B cell (primary cell): Measurements from ENCODE around the gene KRT37. TPM values are rescaled to one million over a fixed set of nuclear protein-coding genes. Genes with fewer than 3 reads are reported as not detected.

ENCODE experiments used
- ATAC-seq: fragments of 200-7000 bp; cut with Tn5 transposase; one replicate; pipeline ENCODE4 v1.10.0; 2021; ENCODE audit warnings: low read depth, mild to moderate bottlenecking, moderate number of reproducible peaks, moderate library complexity
- CTCF ChIA-PET: fragments of 350-600 bp; sonication (Branson Sonifier 250); formaldehyde crosslinking; loops from one replicate; lab custom pipeline; 2021; ENCODE audit warnings: antibody characterized with exemption, inconsistent platforms; lab: Charles Lee
- POLR2A ChIA-PET: fragments of 350-600 bp; sonication (Branson Sonifier 250); formaldehyde crosslinking; loops from one replicate; lab custom pipeline; 2021; ENCODE audit warnings: antibody characterized with exemption; lab: Charles Lee
- DNase-seq: peaks from one replicate; pipeline ENCODE4 v3.0.0; 2013
- H2AFZ ChIP-seq: 2 replicates; pipeline ENCODE4 v1.6.1; 2012; ENCODE audit warnings: mild to moderate bottlenecking, low read depth, low read length; ENCODE audit not compliant: insufficient read depth, poor library complexity, severe bottlenecking
- H3K27ac ChIP-seq, 2 donors: 1 replicate in 1 of 2; 2 replicates in 1 of 2; pipeline ENCODE4 v1.5.1; 2012 to 2013; ENCODE audit warnings: low read length in 2 of 2, mild to moderate bottlenecking in 2 of 2, moderate library complexity in 1 of 2
- H3K27me3 ChIP-seq, 4 experiments: fragments of 200-600 bp in 1 of 4; sonication (generic) in 1 of 4; replicated peaks in 1 of 4; 1 replicate in 2 of 4; 2 replicates in 2 of 4; pipeline versions ENCODE4 v1.6.1 to v1.7.0; 2013 to 2016; ENCODE audit warnings: low read length in 3 of 4, mild to moderate bottlenecking in 2 of 4, mixed read lengths in 1 of 4, moderate library complexity in 1 of 4; ENCODE audit not compliant: insufficient read depth in 4 of 4, control insufficient read depth in 3 of 4; ENCODE audit errors: control extremely low read depth in 1 of 4
- H3K36me3 ChIP-seq, 2 experiments: replicated peaks in 1 of 2; 1 replicate in 1 of 2; 2 replicates in 1 of 2; pipeline versions ENCODE4 v1.6.1 to v1.7.1; 2013; ENCODE audit warnings: low read length in 1 of 2; ENCODE audit not compliant: insufficient read depth in 2 of 2, control insufficient read depth in 1 of 2; ENCODE audit errors: control extremely low read depth in 1 of 2, extremely low read depth in 1 of 2
- H3K4me1 ChIP-seq, 2 donors: fragments of 200-600 bp in 1 of 2; sonication (generic) in 1 of 2; 1 replicate in 1 of 2; 2 replicates in 1 of 2; pipeline versions ENCODE4 v1.5.1 to v1.6.1; 2013 to 2017; ENCODE audit warnings: low read length in 2 of 2; ENCODE audit not compliant: control insufficient read depth in 2 of 2, insufficient read depth in 2 of 2
- H3K4me2 ChIP-seq: replicated peaks from 2 replicates; pipeline ENCODE3; 2012; ENCODE audit warnings: mild to moderate bottlenecking, low read depth, low read length; ENCODE audit not compliant: poor library complexity, severe bottlenecking
- H3K4me3 ChIP-seq, 5 experiments: fragments of 200-600 bp in 1 of 5; sonication (generic) in 1 of 5; 1 replicate in 3 of 5; 2 replicates in 2 of 5; pipeline versions ENCODE4 v1.5.1 to v1.7.0; 2011 to 2016; ENCODE audit warnings: low read length in 4 of 5, mild to moderate bottlenecking in 4 of 5, low read depth in 2 of 5, control low read depth in 1 of 5, moderate library complexity in 1 of 5; ENCODE audit not compliant: insufficient read depth in 1 of 5; ENCODE audit errors: control extremely low read depth in 1 of 5, extremely low read depth in 1 of 5
- H3K79me2 ChIP-seq: fragments of 200-600 bp; sonication (generic); one replicate; pipeline ENCODE4 v1.6.0; 2016; ENCODE audit warnings: low read length; ENCODE audit not compliant: control insufficient read depth, insufficient read depth
- H3K9ac ChIP-seq: fragments of 200-600 bp; sonication (generic); 2 replicates; pipeline ENCODE4 v1.6.1; 2017; ENCODE audit warnings: mild to moderate bottlenecking, low read length, moderate library complexity
- H3K9me3 ChIP-seq, 3 donors: one replicate each; pipeline versions ENCODE4 v1.6.1 to v1.7.1; 2013; ENCODE audit warnings: low read length in 2 of 3; ENCODE audit not compliant: control insufficient read depth in 2 of 3, insufficient read depth in 1 of 3; ENCODE audit errors: control extremely low read depth in 1 of 3
- H4K20me1 ChIP-seq: 2 replicates; pipeline ENCODE4 v1.6.0; 2012; ENCODE audit warnings: mild to moderate bottlenecking, low read length; ENCODE audit not compliant: insufficient read depth, control insufficient read depth, poor library complexity, severe bottlenecking
- H3K27ac Mint-ChIP-seq: one replicate; pipeline ENCODE4 v1.8.0; 2021; ENCODE audit warnings: mixed read lengths
- H3K27me3 Mint-ChIP-seq: one replicate; pipeline ENCODE4 v1.8.0; 2021; ENCODE audit warnings: mixed read lengths
- H3K4me1 Mint-ChIP-seq: one replicate; pipeline ENCODE4 v1.8.0; 2021; ENCODE audit warnings: mixed read lengths
- H3K4me3 Mint-ChIP-seq: one replicate; pipeline ENCODE4 v1.8.0; 2021; ENCODE audit warnings: mixed read lengths
- H3K9me3 Mint-ChIP-seq: one replicate; pipeline ENCODE4 v1.8.0; 2022; ENCODE audit warnings: mixed read lengths; ENCODE audit not compliant: insufficient read depth
- CTCF ChIP-seq: fragments of 200-600 bp; IDR thresholded peaks from one replicate; pipeline ENCODE4 v1.8.0; 2022; ENCODE audit warnings: antibody characterized with exemption, mild to moderate bottlenecking
- EZH2 ChIP-seq: IDR thresholded peaks from 2 replicates; pipeline ENCODE4 v1.6.1; 2012; ENCODE audit warnings: borderline replicate concordance, low read depth, mild to moderate bottlenecking, moderate library complexity, low read length; ENCODE audit not compliant: insufficient read depth, poor library complexity, severe bottlenecking
- WGBS: methylation state at CpG from one replicate; pipeline ENCODE4 v1.1.5; 2013; ENCODE audit warnings: missing lambda C conversion rate; ENCODE audit not compliant: insufficient coverage; 5-methylcytosine and 5-hydroxymethylcytosine counted together
- intact Hi-C: fragments of 100-400 bp; cut with micrococcal nuclease; formaldehyde crosslinking; loops from one replicate; pipeline ENCODE4 v1.10.0; 2022
- polyA plus RNA-seq: library from polyadenylated mRNA; depleted of rRNA; stranded (reverse); fragments of >200 nt; gene quantifications from 2 replicates; pipeline ENCODE4 v1.2.3, GENCODE V29; 2012
- total RNA-seq, 2 donors: library from RNA; stranded (reverse); fragments of 120-200 nt in 1 of 2; gene quantifications; 1 replicate in 1 of 2; 2 replicates in 1 of 2; pipeline versions ENCODE4 v1.2.3 to v1.2.4, GENCODE V29; 2013 to 2022

KRT37 gene
- total and polyA plus RNA-seq, 2 donors (not counting 1 experiment from before 2014, with no cell fraction given): not detected

GRCh38 chr17:41464682-41465081 is 40.3 kb upstream of the KRT37 start:
- no peaks in the 10 kb centered on the region for H3K36me3 ChIP-seq
- peaks cover 0 to 6% (median 2%) of the 10 kb centered on the region in 4 experiments for H3K27me3 ChIP-seq
- Mint-ChIP-seq H3K4me1 (no peaks in the 10 kb centered on the region), H3K4me3 (no peak overlapping the region), H3K27me3 (peaks cover 44% of the 10 kb centered on the region), H3K27ac (no peak overlapping the region), H3K9me3 (no peaks in the 10 kb centered on the region)
- H3K9me3 ChIP-seq: peaks cover 0 to 12% (median 0%) of the 10 kb centered on the region in 3 donors
- WGBS: 83% methylated on average over 5 of the region's 6 CpGs
- no peak for ATAC-seq
- no peaks in the 10 kb centered on the region for H3K4me1 ChIP-seq
- DNase-seq: no peak
- ChIA-PET POLR2A (no interaction called here), CTCF (no interaction called here)
- no peaks in the 10 kb centered on the region for H3K79me2 ChIP-seq
- intact Hi-C loops: no loop called here
- H3K4me2 ChIP-seq: no peak overlapping the region
- no peak overlapping the region for H3K9ac ChIP-seq
- no peaks in the 10 kb centered on the region for H4K20me1 ChIP-seq
- H3K27ac ChIP-seq: no peak overlapping the region
- TF ChIP-seq EZH2: no peak
- TF ChIP-seq CTCF: no peak
- no peak overlapping the region for H2AFZ ChIP-seq
- no peak overlapping the region for H3K4me3 ChIP-seq

GRCh38 chr17:41464173-41464572 is 39.8 kb upstream of the KRT37 start:
- H3K27me3 Mint-ChIP-seq: peaks cover 44% of the 10 kb centered on the region
- H3K9me3 ChIP-seq: peaks cover 0 to 12% (median 0%) of the 10 kb centered on the region in 3 donors
- H3K4me2 ChIP-seq: no peak overlapping the region
- ATAC-seq (no peak), DNase-seq (no peak)
- H3K4me1 Mint-ChIP-seq: no peaks in the 10 kb centered on the region
- H3K9me3 Mint-ChIP-seq: no peaks in the 10 kb centered on the region
- no peak overlapping the region for H3K9ac ChIP-seq
- intact Hi-C loops: no loop called here
- no peak overlapping the region for H3K4me3 ChIP-seq
- CTCF ChIA-PET: no interaction called here
- no peaks in the 10 kb centered on the region for H4K20me1 ChIP-seq
- 97% methylated on average over 11 of the region's 11 CpGs for WGBS
- H3K36me3 ChIP-seq: no peaks in the 10 kb centered on the region
- H3K79me2 ChIP-seq: no peaks in the 10 kb centered on the region
- no peak for TF ChIP-seq EZH2
- TF ChIP-seq CTCF: no peak
- peaks cover 0 to 6% (median 2%) of the 10 kb centered on the region in 4 experiments for H3K27me3 ChIP-seq
- H3K27ac ChIP-seq: no peak overlapping the region
- no peak overlapping the region for H3K27ac Mint-ChIP-seq
- H3K4me1 ChIP-seq: no peaks in the 10 kb centered on the region
- H3K4me3 Mint-ChIP-seq: no peak overlapping the region
- POLR2A ChIA-PET: no interaction called here
- no peak overlapping the region for H2AFZ ChIP-seq
